ENCODE measurements around the gene CARS1.

GRCh38 chr11:3104961-3105790, 48.0 kb upstream of the CARS1 start:
- TF ChIP-seq REST (IDR thresholded peaks at IDR 0.05; ENCODE audit: unreplicated experiment) = no peak
- TF ChIP-seq CTCF (conservative IDR thresholded peaks at IDR 0.05; ENCODE audit: low read depth in 2 of 2) = no peak
- no peak for TF ChIP-seq JUNB (IDR thresholded peaks at IDR 0.05; ENCODE audit: unreplicated experiment)
- TF ChIP-seq ETS1 (IDR thresholded peaks at IDR 0.05) = no peak

Measured in GM23338 (cell line).